Mesenchymal stem cell (in vitro differentiated cells and primary cell): Measurements from ENCODE around the gene COQ8B.

ENCODE experiments used
- DNase-seq: peaks from one replicate; pipeline ENCODE4 v3.0.0-alpha.2; 2013
- H2AFZ ChIP-seq: one replicate; pipeline ENCODE4 v1.6.1; 2013; ENCODE audit warnings: low read depth, mild to moderate bottlenecking, control low read depth, inconsistent platforms, low read length, moderate library complexity
- H2AK5ac ChIP-seq: 2 replicates; pipeline ENCODE4 v1.6.1; 2013; ENCODE audit warnings: low read length, moderate library complexity, mild to moderate bottlenecking, inconsistent platforms; ENCODE audit not compliant: severe bottlenecking
- H2BK120ac ChIP-seq: one replicate; pipeline ENCODE4 v1.6.1; 2013; ENCODE audit warnings: low read depth, mild to moderate bottlenecking, inconsistent platforms, low read length, moderate library complexity
- H2BK12ac ChIP-seq, 2 experiments: one replicate each; pipeline ENCODE4 v1.6.1; 2013; ENCODE audit warnings: inconsistent platforms in 2 of 2, low read length in 2 of 2, mild to moderate bottlenecking in 2 of 2, moderate library complexity in 2 of 2, control low read depth in 1 of 2
- H2BK15ac ChIP-seq: one replicate; pipeline ENCODE4 v1.6.1; 2013; ENCODE audit warnings: mild to moderate bottlenecking, low read depth, inconsistent platforms; ENCODE audit not compliant: poor library complexity, severe bottlenecking
- H2BK5ac ChIP-seq: 2 replicates; pipeline ENCODE4 v1.6.1; 2013; ENCODE audit warnings: low read depth, mild to moderate bottlenecking, low read length, control low read depth, inconsistent platforms; ENCODE audit not compliant: poor library complexity, severe bottlenecking
- H3K14ac ChIP-seq, 2 experiments: one replicate each; pipeline ENCODE4 v1.6.1; 2013; ENCODE audit warnings: inconsistent platforms in 2 of 2, low read length in 2 of 2, control low read depth in 1 of 2, mild to moderate bottlenecking in 1 of 2, moderate library complexity in 1 of 2
- H3K18ac ChIP-seq, 2 experiments: one replicate each; pipeline ENCODE4 v1.6.1; 2013; ENCODE audit warnings: inconsistent platforms in 2 of 2, low read length in 2 of 2, control low read depth in 1 of 2, low read depth in 1 of 2, mild to moderate bottlenecking in 1 of 2
- H3K23ac ChIP-seq, 2 experiments: one replicate each; pipeline ENCODE4 v1.6.1; 2013; ENCODE audit warnings: inconsistent platforms in 2 of 2, low read length in 2 of 2, mild to moderate bottlenecking in 2 of 2, moderate library complexity in 2 of 2, control low read depth in 1 of 2
- H3K27ac ChIP-seq: 2 replicates; pipeline ENCODE4 v1.5.1; 2013; ENCODE audit warnings: mild to moderate bottlenecking, moderate library complexity, low read length, control low read depth, inconsistent platforms; ENCODE audit not compliant: poor library complexity, severe bottlenecking
- H3K27me3 ChIP-seq, 2 experiments: 2 replicates each; pipeline versions ENCODE4 v1.6.1 to v1.7.0; 2013; ENCODE audit warnings: low read length in 2 of 2, mild to moderate bottlenecking in 2 of 2, moderate library complexity in 2 of 2, control low read depth in 1 of 2, inconsistent platforms in 1 of 2; ENCODE audit not compliant: control insufficient read depth in 1 of 2, insufficient read depth in 1 of 2
- H3K36me3 ChIP-seq, 2 experiments: 2 replicates each; pipeline versions ENCODE4 v1.6.1 to v1.7.0; 2013; ENCODE audit warnings: low read length in 2 of 2, control low read depth in 1 of 2, inconsistent platforms in 1 of 2, low read depth in 1 of 2, mild to moderate bottlenecking in 1 of 2; ENCODE audit not compliant: insufficient read depth in 2 of 2, control insufficient read depth in 1 of 2
- H3K4ac ChIP-seq, 2 experiments: one replicate each; pipeline ENCODE4 v1.6.1; 2013; ENCODE audit warnings: inconsistent platforms in 2 of 2, low read length in 2 of 2, mild to moderate bottlenecking in 2 of 2, moderate library complexity in 2 of 2, control low read depth in 1 of 2, low read depth in 1 of 2
- H3K4me1 ChIP-seq: 2 replicates; pipeline ENCODE4 v1.6.1; 2013; ENCODE audit warnings: low read depth, low read length, control low read depth; ENCODE audit not compliant: control insufficient read depth, insufficient read depth
- H3K4me2 ChIP-seq: 2 replicates; pipeline ENCODE4 v1.6.1; 2013; ENCODE audit warnings: low read length, mild to moderate bottlenecking, inconsistent platforms; ENCODE audit not compliant: poor library complexity, severe bottlenecking
- H3K4me3 ChIP-seq, 2 experiments: 2 replicates each; pipeline versions ENCODE4 v1.5.1 to v1.7.0; 2013; ENCODE audit warnings: low read length in 2 of 2, mild to moderate bottlenecking in 2 of 2, control low read depth in 1 of 2, low read depth in 1 of 2; ENCODE audit not compliant: insufficient read depth in 1 of 2
- H3K79me1 ChIP-seq: replicated peaks from 2 replicates; pipeline ENCODE4 v1.6.1; 2013; ENCODE audit warnings: mild to moderate bottlenecking, control low read depth, low read length, inconsistent platforms; ENCODE audit not compliant: poor library complexity, severe bottlenecking
- H3K9ac ChIP-seq: 2 replicates; pipeline ENCODE4 v1.7.0; 2013; ENCODE audit warnings: mild to moderate bottlenecking, low read length, moderate library complexity
- H3K9me3 ChIP-seq: 2 replicates; pipeline ENCODE4 v1.7.0; 2013; ENCODE audit warnings: mild to moderate bottlenecking, low read length; ENCODE audit not compliant: control insufficient read depth
- H4K8ac ChIP-seq: one replicate; pipeline ENCODE4 v1.6.1; 2013; ENCODE audit warnings: inconsistent platforms, mild to moderate bottlenecking, low read length, moderate library complexity
- H4K91ac ChIP-seq: one replicate; pipeline ENCODE4 v1.6.1; 2013; ENCODE audit warnings: mild to moderate bottlenecking, low read length, inconsistent platforms
- WGBS: methylation state at CpG from one replicate; pipeline ENCODE4 v1.1.7; 2013; ENCODE audit warnings: mixed read lengths; 5-methylcytosine and 5-hydroxymethylcytosine counted together

Gene COQ8B

DNA sequence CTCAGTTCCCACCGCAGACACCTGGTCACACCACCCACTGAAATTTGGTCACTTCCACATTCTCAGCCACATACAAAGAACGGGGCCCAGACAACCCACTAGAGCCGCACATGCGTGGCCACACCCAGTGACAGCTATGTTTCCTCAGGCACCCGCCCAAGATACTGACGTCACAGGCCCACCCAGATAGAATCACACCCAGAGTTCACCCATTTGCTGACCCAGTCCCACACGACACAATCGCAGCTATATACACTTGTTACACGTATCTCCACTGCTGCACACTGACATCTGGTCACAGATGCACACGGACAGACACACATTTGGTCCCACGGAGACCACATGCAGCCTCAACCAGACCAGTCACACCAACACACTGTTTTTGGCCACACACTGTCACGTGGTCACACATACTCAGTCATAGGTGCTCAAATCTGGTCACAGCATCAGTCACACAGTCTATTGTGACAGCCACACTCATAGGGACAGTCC lies 29.1 kb downstream of the COQ8B start:
- no peaks in the 10 kb centered on the region for H3K27me3 ChIP-seq
- H2BK12ac ChIP-seq: no peak overlapping the region
- no peak overlapping the region for H3K4ac ChIP-seq
- no peak overlapping the region for H2AK5ac ChIP-seq
- peaks cover 24% of the 10 kb centered on the region for H3K79me1 ChIP-seq
- H2BK15ac ChIP-seq: no peak overlapping the region
- peaks cover 41 to 60% of the 10 kb centered on the region in 2 experiments for H3K36me3 ChIP-seq
- H2BK5ac ChIP-seq: no peak overlapping the region
- H3K4me3 ChIP-seq: peak overlapping the region in 1 of 2 experiments; percentile 84
- peak overlapping the region; percentile 40 for H3K9ac ChIP-seq
- H3K23ac ChIP-seq: peak overlapping the region in 1 of 2 experiments; percentile 41
- H3K14ac ChIP-seq: peak overlapping the region in 1 of 2 experiments; percentile 3
- H3K9me3 ChIP-seq: no peaks in the 10 kb centered on the region
- 95% methylated on average over 12 of the region's 12 CpGs for WGBS
- H2AFZ ChIP-seq: no peak overlapping the region
- H3K18ac ChIP-seq: no peak overlapping the region
- H4K8ac ChIP-seq: no peak overlapping the region
- peaks cover 26% of the 10 kb centered on the region for H3K4me1 ChIP-seq
- DNase-seq: no peak
- H3K27ac ChIP-seq: no peak overlapping the region
- H3K4me2 ChIP-seq: no peak overlapping the region
- H4K91ac ChIP-seq: no peak overlapping the region
- H2BK120ac ChIP-seq: no peak overlapping the region

- H2BK5ac ChIP-seq: no peak overlapping the region
- H2BK15ac ChIP-seq: peak overlapping the region; percentile 54
- no peak overlapping the region for H2BK120ac ChIP-seq
- no peak overlapping the region for H2AFZ ChIP-seq
- H2BK12ac ChIP-seq: no peak overlapping the region
- no peak overlapping the region for H4K91ac ChIP-seq
- H3K23ac ChIP-seq: peak overlapping the region in 1 of 2 experiments; percentile 41
- H3K27ac ChIP-seq: no peak overlapping the region
- H3K27me3 ChIP-seq: no peaks in the 10 kb centered on the region
- 97% methylated on average over 14 of the region's 14 CpGs for WGBS
- H3K18ac ChIP-seq: no peak overlapping the region
- no peak overlapping the region for H3K4ac ChIP-seq
- H3K14ac ChIP-seq: no peak overlapping the region
- H3K79me1 ChIP-seq: peaks cover 24% of the 10 kb centered on the region
- H3K4me1 ChIP-seq: peaks cover 26% of the 10 kb centered on the region
- no peak for DNase-seq
- H3K36me3 ChIP-seq: peaks cover 46 to 60% of the 10 kb centered on the region in 2 experiments
- no peak overlapping the region for H2AK5ac ChIP-seq
- H3K9ac ChIP-seq: peak overlapping the region; percentile 40
- H3K4me2 ChIP-seq: no peak overlapping the region
- no peaks in the 10 kb centered on the region for H3K9me3 ChIP-seq
- H4K8ac ChIP-seq: no peak overlapping the region
- no peak overlapping the region for H3K4me3 ChIP-seq
These were observed 29.7 kb downstream of the COQ8B start for GRCh38 chr19:40686882-40687524.

DNA sequence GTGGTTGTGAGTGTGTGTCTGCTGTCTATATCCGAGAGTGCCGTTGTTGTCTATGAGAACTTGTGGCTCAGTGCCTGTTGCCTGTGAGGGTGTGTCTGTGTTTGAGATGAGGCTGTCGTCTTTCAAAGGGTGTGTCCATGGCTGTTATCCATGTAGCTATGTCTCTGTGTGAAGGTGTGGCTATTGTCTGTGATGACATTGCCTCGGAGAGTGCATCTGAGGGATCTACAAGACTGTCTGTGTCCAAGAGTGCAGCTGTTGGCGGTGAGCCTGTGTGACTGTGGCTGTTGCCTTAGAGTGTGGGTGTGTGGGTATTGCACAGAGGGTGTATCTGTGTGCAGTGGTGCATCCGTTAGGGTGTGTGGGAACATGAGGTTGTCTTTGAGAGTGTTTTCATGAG lies 31.1 kb downstream of the COQ8B start:
- no peak overlapping the region for H2BK15ac ChIP-seq
- no peak overlapping the region for H4K8ac ChIP-seq
- H2AFZ ChIP-seq: no peak overlapping the region
- no peak overlapping the region for H2BK120ac ChIP-seq
- H3K9me3 ChIP-seq: no peaks in the 10 kb centered on the region
- no peak overlapping the region for H3K27ac ChIP-seq
- no peak overlapping the region for H2AK5ac ChIP-seq
- H3K27me3 ChIP-seq: no peaks in the 10 kb centered on the region
- DNase-seq: no peak
- H2BK12ac ChIP-seq: no peak overlapping the region
- no peak overlapping the region for H4K91ac ChIP-seq
- no peak overlapping the region for H3K9ac ChIP-seq
- peaks cover 17% of the 10 kb centered on the region for H3K4me1 ChIP-seq
- no peak overlapping the region for H3K4me3 ChIP-seq
- no peak overlapping the region for H3K23ac ChIP-seq
- H3K4ac ChIP-seq: no peak overlapping the region
- H3K79me1 ChIP-seq: peaks cover 28% of the 10 kb centered on the region
- no peak overlapping the region for H2BK5ac ChIP-seq
- H3K14ac ChIP-seq: no peak overlapping the region
- no peak overlapping the region for H3K4me2 ChIP-seq
- no peak overlapping the region for H3K18ac ChIP-seq
- peaks cover 53 to 65% of the 10 kb centered on the region in 2 experiments for H3K36me3 ChIP-seq
- WGBS: 94% methylated on average over 6 of the region's 6 CpGs

GRCh38 chr19:40685016-40685526 lies 31.6 kb downstream of the COQ8B start:
- Histone ChIP-seq H3K4me3 (no peak overlapping the region), H3K14ac (no peak overlapping the region), H3K36me3 (peaks cover 55 to 67% of the 10 kb centered on the region in 2 experiments), H2BK120ac (no peak overlapping the region), H3K79me1 (peaks cover 27% of the 10 kb centered on the region), H2BK5ac (no peak overlapping the region), H2AK5ac (no peak overlapping the region), H3K27me3 (no peaks in the 10 kb centered on the region), H3K4me1 (peaks cover 17% of the 10 kb centered on the region), H4K8ac (no peak overlapping the region), H3K18ac (no peak overlapping the region), H2BK15ac (no peak overlapping the region), H3K4ac (no peak overlapping the region), H3K4me2 (no peak overlapping the region), H3K23ac (no peak overlapping the region), H3K27ac (no peak overlapping the region), H4K91ac (no peak overlapping the region), H3K9me3 (no peaks in the 10 kb centered on the region), H2BK12ac (no peak overlapping the region), H2AFZ (no peak overlapping the region), H3K9ac (no peak overlapping the region)
- 92% methylated on average over 3 of the region's 3 CpGs for WGBS
- no peak for DNase-seq
